OCI-M2 (cell line): ENCODE results near the gene LINGO4.

Experiments
- DNase-seq: peaks from one replicate; lab custom pipeline; 2025; ENCODE audit not compliant: unreplicated experiment; lab: John Stamatoyannopoulos, UW

Gene LINGO4

GRCh38 chr1:151815716-151816327 lies 10.6 kb upstream of the LINGO4 start:
- DNase-seq, result no peak

GRCh38 chr1:151814971-151815545 lies 9.8 kb upstream of the LINGO4 start:
- no peak for DNase-seq

- DNase-seq, result no peak
Observed at GRCh38 chr1:151814426-151814825, 9.2 kb upstream of the LINGO4 start.

GRCh38 chr1:151813271-151813977 lies 8.2 kb upstream of the LINGO4 start:
- DNase-seq, result no peak

GRCh38 chr1:151811181-151811580 lies 6.0 kb upstream of the LINGO4 start:
- no peak for DNase-seq

- no peak for DNase-seq
Observed at GRCh38 chr1:151809985-151810556, 4.9 kb upstream of the LINGO4 start.

GRCh38 chr1:151809290-151809984 lies 4.2 kb upstream of the LINGO4 start:
- DNase-seq, result no peak

GRCh38 chr1:151807766-151808165 lies 2.5 kb upstream of the LINGO4 start:
- no peak for DNase-seq

GRCh38 chr1:151807131-151807530 lies 1.9 kb upstream of the LINGO4 start:
- DNase-seq, result no peak

GRCh38 chr1:151806170-151806569 lies 951 bp upstream of the LINGO4 start:
- DNase-seq, result no peak

- no peak for DNase-seq
Observed at GRCh38 chr1:151803915-151804314, 1.3 kb downstream of the LINGO4 start.

- DNase-seq, result no peak
Observed at GRCh38 chr1:151803164-151803563, 2.1 kb downstream of the LINGO4 start.

- no peak for DNase-seq
Observed at GRCh38 chr1:151802372-151802771, 2.8 kb downstream of the LINGO4 start.

- no peak for DNase-seq
Observed at GRCh38 chr1:151801846-151802245, 3.4 kb downstream of the LINGO4 start.

GRCh38 chr1:151801310-151801820 lies 3.9 kb downstream of the LINGO4 start:
- no peak for DNase-seq

GRCh38 chr1:151800830-151801229 lies 4.4 kb downstream of the LINGO4 start:
- no peak for DNase-seq

GRCh38 chr1:151799179-151800022 lies 5.8 kb downstream of the LINGO4 start:
- no peak for DNase-seq

- DNase-seq, result no peak
Observed at GRCh38 chr1:151798571-151798970, 6.6 kb downstream of the LINGO4 start.

- no peak for DNase-seq
Observed at GRCh38 chr1:151790940-151791651, 14.1 kb downstream of the LINGO4 start.
